ENCODE results near the gene PRAMEF6. TPM values are rescaled to one million over a fixed set of nuclear protein-coding genes. Genes with fewer than 3 reads are reported as not detected.
"Not testable (repeated sequence)": the region's sequence is repeated elsewhere in the genome, so short reads cannot be mapped to it uniquely, and the experiment has no call there.

PRAMEF6 gene
- not detected for polyA plus RNA-seq (2013, experiment 1 of 2; ENCODE audit: insufficient read length)
- not detected for polyA plus RNA-seq (2013, experiment 2 of 2; ENCODE audit: insufficient read length)

GRCh38 chr1:12947480-12947879 is at the start of gene PRAMEF6:
Gene PRAMEF6 (minus strand): TSS chr1:12947580. CDS start chr1:12942518, 5,062 bp downstream.
- DNase-seq, result not testable (repeated sequence)

- DNase-seq, result not testable (repeated sequence)
Observed at GRCh38 chr1:12924368-12924767, 23.0 kb downstream of the PRAMEF6 start.

GRCh38 chr1:12921749-12922148 is 25.6 kb downstream of the PRAMEF6 start:
- DNase-seq, result not testable (repeated sequence)

GRCh38 chr1:12916310-12916709 is 31.1 kb downstream of the PRAMEF6 start, which contains the start of gene PRAMEF7:
Gene PRAMEF7 (plus strand): TSS chr1:12916610. CDS start chr1:12917693, 1,083 bp downstream.
- not testable (repeated sequence) for DNase-seq

GRCh38 chr1:12903793-12904572 is 43.4 kb downstream of the PRAMEF6 start:
- not testable (repeated sequence) for DNase-seq

GRCh38 chr1:12899186-12899585 is 48.2 kb downstream of the PRAMEF6 start:
- DNase-seq, result not testable (repeated sequence)

- not testable (repeated sequence) for DNase-seq
Observed at GRCh38 chr1:12898170-12898569, 49.2 kb downstream of the PRAMEF6 start, which contains the start of gene PRAMEF10. Gene PRAMEF10 (minus strand): TSS chr1:12898270. CDS start chr1:12895847, 2,423 bp downstream.

Measured in fibroblast of skin of back (primary cell).